GM19438 (cell line): Measurements from ENCODE around the gene PRKCA.
"Not testable (repeated sequence)": the region's sequence is repeated elsewhere in the genome, so short reads cannot be mapped to it uniquely, and the experiment has no call there.

ENCODE experiments used
- ATAC-seq: cut with Tn5 transposase; IDR thresholded peaks from one replicate; pipeline ENCODE4 v1.9.1; 2021; ENCODE audit warnings: low read depth; ENCODE audit not compliant: unreplicated experiment

The PRKCA gene

DNA sequence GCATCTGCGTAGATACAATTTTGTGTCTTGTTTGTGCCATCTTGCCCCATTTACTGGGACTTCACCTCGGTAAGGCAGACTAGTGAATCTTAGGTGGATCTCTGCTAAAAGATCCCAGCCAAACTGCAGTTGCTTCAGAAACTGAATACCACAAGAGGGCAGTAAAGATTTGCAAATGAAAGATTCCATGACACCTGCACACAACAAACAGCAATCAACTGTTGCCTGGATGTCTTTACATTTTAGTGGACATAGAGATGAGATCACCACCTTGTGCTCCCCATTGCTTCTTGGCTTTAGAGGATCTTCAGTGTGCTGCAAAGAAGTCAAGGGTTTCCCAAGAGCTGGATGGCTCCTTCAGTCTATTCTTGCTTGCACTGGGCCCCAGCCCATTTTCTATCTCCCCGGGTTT, 413.3 kb downstream of the PRKCA start:
- ATAC-seq: no peak

DNA sequence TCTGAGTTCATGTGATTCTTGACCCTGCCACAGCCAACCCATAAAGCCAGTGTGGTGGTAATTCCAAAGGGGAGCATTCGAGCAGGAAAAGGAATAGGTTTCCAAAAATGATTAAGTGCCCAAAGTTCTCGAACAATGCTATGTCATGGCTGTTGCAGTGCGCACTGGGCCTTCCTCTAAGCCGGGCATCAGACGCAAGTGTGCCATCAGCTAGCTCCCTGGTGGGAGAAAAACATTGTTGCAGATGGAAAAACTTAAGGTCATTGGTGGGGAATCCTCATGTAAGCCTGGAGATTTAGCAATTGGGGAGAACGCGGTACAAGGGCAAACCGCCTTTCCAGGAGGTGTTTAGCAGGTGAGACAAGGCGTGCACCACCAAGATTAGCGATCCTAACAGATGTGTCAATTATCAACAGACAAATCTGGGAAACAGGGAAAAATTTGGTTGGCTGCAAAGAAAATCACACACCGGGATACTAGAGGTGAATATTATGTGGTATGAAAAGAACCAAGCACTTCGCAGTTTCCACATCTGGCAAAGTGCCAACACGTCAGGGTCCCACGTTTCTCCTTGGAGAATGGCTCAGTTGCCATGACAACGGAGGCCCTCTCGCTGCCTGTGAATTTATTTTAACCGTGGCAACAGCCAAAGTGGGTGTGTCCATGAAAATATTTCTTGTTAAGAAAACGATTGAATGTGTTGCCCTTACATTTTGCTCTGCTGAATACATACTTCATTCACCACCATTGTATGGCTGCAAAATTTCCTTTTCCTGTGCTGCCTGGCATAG, 414.0 kb downstream of the PRKCA start:
- no peak for ATAC-seq

DNA sequence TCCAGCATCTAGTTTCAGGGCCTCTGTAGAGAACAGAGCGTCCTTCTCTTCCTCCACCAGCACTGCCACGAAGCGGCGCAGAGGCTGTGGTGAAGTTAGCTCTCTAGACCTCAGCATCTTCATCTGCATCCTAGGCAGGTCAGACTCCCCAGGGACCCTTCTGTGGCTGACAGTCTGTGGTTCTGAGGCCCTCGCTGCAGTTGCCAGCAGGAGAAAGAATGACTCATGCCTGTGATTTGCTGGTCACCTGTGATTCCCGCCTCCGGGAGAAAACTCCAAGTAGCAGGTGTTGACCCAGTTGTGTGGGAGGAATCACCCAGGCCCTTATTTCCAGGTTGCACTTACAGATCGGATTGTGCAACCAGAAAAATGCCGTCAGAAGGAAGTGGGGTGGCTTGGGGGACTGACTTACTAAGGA, 415.2 kb downstream of the PRKCA start:
- peak; percentile 43 for ATAC-seq

DNA sequence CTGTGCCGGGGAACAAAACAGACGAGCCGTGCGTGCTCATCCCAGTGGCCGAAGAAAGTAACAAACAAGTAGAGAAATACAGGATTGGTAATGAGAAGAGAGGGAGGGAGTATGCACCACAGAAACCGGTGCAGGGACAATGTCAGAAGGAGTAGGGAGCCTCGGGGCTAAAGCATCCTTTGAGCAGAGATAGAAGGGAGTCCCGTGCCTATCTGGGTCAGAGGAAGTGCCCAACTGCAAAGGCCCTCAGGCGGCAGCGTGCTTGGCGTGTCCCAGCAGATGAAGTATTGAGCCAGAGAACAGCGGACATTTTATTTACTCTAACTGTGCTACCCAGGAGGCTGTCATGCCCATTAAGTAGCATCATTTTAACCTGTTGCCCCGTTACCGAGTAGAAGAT, 417.6 kb downstream of the PRKCA start:
- ATAC-seq: no peak

DNA sequence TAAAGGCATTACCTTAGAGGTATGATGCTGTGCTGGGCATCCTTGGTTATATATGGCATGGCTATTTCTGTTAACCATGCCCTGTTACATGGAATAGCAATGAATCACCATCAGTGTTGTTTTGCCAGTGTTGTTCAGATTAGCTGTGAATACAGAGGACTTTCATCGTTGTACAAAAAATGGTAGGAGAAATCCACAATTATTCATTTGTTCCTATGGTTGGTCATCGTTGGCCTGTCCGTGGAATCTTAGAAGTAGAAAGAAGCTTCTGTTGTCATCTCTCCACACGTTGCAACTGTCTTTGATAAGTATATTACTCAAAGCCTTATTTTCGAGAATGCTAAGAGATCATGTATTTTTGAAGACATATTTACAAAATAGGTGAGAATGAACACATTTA, 418.2 kb downstream of the PRKCA start:
- no peak for ATAC-seq

DNA sequence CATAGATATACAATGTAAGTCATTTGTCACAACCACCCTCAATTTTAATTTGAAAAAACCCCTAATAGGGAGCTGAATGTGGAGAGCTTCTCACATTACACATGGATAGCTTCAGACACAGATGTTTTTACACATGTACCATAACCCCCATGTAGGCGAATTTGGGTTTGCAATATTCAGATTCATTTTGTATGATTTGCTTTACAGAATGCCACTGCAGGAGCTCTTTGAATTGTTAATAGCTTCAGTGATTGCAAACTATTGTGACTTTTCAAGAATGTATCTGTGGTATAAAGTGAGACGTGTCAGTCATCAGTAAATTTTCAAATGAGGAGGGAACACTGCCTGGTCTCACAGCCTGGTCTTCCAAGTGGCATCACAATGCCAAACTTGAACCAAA, 419.9 kb downstream of the PRKCA start:
- ATAC-seq: no peak

DNA sequence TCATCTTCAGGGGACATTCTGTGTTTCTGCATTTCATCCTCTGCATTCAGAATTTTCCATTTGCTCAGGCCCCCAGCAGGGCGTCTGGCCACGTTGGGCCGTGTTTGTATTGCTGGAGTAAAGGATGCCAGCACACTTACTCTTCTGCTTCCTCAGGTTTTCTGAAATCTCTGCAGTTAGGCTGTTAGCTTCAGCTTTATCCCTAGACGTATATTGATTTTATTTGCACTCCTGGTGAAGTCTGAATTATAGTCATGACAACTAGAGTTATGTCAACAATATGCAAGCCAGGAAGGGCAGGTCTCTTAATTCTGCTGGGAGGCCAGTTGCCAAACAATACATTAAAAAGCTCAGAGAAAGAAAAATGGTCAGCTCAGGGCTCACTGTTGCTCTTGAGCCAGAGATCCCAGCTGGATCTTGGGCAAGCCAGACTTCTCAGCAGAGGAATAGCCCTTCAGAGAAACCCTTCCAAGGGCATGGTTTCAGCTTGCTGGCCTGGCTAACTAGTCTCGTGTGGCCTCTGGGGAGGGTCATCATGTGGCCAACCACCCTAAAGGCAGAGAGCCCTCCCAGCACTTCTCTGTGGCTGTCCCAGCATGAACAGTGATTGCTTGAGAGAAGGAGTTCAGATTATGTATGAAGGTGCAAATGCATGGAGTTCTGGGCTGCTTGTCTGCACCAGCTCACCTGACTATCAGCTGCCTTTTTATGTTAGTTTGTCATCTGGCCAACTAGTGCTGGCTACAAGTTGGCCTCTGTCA, 422.3 kb downstream of the PRKCA start:
- ATAC-seq: no peak

DNA sequence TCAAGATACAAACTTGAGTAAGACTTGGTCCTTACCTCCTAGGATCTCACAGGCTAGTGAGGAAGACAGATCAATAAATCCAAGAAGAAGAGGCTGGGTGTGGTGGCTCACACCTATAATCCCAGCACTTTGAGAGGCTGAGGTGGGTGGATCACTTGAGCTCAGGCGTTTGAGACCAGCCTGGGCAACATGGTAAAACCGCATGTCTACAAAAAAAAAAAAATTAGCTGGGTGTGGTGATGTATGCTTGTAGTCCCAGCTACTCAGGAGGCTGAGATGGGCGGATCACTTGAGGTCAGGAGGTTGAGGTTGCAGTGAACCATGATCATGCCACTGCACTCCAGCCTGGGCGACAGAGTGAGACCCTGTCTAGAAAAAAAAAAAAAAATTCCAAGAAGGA, 423.0 kb downstream of the PRKCA start:
- not testable (repeated sequence) for ATAC-seq

DNA sequence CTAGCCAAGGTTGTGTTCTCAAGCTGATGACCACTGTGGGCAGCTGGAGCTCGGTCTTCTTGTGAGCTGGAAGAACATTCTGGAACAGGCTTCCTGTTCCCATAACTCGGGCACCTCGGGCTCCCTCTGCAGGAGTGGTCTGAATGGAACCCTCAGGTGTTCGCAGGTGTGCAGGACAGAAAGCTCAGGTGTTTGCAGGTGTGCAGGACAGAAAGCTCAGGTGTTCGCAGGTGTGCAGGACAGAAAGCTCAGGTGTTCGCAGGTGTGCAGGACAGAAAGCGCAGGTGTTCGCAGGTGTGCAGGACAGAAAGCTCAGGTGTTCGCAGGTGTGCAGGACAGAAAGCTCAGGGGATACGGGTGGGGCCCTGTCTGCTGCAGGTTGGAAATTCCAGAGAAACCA, 423.5 kb downstream of the PRKCA start:
- no peak for ATAC-seq

DNA sequence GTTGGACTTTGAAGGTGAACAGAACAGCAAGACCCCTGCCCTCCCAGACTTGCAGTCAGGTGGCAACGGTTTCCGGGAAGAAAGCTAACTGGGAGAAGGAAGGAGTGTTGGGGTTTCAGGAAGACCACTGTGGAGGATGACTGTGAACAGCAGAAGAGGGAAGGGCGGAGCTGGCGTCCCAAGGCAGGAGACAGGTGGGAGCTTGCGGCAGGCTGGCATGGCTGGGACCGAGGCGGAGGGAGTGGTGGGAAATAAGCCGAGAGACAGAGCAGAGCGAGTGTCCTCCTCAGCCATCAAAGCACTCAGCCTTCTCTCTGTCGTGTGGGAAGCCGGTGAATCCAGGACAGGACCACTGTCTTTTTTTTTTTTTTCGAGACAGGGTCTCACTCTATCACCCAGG, 424.0 kb downstream of the PRKCA start:
- ATAC-seq: no peak

DNA sequence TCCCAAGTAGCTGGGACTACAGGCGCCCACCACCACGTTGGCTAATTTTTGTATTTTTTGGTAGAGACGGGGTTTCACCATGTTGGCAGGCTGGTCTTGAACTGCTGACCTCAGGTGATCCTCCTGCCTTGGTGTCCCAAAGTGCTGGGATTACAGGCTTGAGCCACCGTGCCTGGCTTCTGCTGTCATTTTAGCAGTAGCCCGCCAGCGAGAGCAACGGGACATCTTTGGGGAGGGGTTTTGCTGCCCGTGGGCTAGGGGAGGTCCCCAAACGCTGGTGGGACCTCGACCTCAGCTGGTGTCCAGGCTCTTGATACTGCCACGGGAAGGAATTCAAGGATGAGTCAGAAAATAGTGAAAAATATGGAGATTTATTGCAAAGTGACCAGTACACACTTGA, 424.4 kb downstream of the PRKCA start:
- no peak for ATAC-seq

DNA sequence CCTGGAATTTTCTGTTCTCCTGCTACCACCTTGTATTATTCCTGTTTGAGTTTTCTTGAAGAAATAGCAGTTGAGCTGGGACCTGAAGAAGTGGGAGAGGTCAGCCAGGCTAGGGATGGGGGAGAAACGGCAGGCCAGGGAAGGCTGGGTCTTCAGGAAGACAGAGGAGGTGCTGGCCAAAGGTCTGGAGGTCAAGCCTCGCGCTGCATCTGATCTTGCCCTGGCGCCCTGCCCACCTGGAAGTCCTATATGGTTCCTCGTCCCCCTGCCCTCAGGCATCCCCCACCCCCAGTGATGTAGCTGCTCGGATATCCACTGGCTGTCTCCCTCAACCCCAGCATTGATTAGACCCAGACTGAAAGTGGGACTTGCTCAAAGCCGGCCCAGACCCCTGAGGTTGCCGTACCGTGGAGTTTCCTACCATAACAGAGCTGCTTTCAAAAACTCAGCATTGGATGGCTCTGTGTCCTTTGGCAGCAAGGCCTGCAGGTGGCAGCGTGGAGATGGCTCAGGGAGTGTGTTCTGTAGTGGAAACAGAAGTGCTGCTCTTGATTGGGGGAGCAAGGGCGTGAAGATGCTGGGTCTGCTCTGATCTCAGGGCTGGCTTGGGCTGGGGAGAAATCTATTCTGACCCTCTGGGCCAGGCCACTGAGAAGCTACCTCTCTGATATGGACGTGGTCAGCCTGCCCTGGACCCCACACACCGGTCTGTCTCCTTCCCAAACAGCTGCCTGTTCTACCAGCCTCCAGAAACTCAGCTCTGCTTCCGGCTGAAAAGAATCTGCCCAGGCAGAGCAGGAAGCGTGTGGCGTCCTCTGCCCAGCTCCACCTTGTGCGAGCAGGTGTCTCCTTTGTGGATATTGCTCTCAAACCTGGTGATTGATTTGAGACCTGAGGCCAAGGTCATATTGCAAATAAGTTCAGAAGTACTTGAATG, 425.5 kb downstream of the PRKCA start:
- ATAC-seq: peak; percentile 84

DNA sequence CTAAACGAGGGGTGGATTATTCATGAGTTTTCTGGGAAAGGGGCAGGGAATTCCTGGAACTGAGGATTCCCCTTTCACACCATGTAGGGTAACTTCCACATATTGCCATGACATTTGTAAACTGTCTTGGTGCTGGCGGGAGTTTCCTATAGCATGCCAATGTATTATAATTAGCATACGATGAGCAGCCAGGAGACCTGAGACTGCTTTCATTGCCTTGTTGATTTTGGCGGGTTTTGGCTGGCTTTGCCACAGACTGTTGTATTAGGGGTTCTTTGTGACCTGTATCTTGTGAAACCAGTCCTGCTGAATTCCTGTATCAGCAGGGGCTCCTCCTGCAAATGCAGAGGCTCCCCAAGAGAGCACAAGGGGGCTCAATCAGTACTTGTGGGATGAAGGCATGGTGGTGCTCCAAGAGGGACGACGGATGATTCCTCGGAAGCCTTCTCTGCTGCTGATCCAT, 428.1 kb downstream of the PRKCA start:
- no peak for ATAC-seq

DNA sequence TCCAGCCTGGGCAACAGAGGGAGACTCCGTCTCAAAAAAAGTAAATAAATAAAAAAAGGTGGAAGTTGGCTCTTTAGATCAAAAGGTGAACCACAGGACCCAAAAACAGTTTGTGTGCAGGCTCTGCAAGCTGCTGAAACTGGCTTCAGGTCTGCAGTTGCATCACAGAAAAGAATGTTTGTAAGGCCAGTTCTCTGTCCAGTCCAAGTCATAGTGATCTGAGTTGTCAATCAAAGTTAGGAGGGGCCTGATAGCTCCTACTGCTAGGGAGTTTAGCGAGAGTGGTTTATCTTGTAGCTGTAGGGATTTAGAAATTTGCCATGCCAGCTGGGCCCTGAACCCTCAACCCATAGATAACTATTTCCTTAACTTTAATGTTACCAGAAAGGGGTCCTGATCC, 431.3 kb downstream of the PRKCA start:
- ATAC-seq: no peak

DNA sequence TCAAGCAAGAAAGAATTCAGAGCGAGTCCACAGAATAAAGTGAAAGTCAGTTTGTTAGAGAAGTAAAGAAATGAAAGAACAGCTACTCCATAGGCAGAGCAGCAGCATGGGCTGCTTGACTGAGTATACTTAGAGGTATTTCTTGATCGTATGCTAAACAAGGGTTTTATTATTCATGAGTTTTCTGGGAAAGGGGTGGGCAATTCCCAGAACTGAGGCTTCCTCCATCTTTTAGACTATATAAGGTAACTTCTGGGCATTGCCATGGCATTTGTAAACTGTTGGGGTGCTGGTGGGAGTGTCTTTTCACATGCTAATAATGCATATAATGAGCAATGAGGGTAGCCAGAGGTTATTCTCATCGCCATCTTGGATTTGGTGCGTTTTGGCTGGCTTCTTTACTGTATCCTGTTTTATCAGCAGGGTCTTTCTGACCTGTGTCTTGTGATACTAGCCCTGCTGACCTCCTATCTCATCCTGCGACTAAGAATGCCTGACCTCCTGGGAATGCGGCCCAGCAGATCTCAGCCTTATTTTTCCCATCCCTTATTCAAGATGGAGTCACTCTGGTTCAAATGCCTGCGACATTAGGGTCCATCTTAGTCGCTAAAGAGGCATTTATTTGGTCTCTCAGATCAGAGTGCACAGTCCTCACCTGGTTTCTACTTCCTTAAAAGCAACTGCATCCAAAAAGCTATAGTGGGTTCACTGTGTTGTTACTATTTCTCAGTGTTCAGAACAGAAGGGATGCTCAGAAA, 432.0 kb downstream of the PRKCA start:
- no peak for ATAC-seq

DNA sequence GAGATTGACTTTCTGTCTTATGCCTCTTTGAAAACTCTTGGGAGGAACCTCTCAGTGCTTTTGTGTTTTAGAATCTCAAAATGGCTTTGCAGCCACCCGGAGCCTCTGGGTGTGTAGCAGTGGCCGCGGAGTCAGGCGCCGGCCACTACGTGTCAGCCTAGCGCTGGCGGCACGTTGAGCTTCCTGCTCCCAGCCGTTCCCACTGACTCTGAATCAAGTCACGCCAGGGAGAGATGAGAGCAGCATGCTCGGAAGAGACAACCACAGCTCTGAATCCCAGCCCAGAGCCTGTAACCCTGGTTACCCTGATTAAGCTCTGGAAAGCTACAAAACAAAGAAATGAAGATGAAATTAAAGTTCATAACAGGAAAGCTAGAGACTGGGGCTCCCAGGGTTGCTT, 435.1 kb downstream of the PRKCA start:
- no peak for ATAC-seq

DNA sequence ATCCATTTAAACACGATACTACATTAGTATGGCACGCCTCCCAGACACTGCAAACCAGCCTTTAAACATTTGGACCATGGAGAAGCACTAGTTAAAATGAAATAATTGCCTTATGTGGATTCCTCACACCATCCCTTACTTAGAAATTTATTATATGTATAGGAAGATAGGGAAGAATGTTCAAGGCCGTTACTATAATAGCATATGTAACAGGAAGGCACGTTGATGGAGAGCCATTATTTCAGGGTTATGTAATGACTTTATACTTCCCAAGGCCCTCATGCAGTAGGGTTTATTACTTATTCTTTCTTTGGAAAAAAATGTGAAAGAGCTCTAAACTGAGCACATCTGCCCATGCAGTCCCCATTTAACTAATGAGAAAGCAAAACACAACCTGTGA, 435.9 kb downstream of the PRKCA start:
- ATAC-seq: no peak

DNA sequence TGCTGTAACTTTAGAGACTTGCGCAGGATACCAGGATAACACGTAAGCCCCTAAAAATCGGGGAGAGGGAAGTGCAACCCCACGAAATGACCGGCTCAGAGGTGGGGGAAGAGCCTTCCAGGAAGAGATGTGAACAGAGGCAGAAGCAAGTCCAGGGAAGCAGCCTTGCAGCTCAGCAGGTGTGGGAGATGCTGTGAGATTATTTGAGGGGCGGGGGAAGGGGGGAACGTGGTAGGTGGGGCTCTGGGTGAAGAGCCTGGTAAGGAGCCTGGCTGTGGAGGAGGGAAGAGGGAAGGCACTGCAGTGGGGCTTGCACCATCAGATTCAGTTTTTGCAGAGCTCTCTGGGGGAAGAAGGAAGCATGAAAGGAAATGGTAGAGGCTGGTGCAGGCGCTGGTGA, 437.1 kb downstream of the PRKCA start:
- ATAC-seq: no peak

DNA sequence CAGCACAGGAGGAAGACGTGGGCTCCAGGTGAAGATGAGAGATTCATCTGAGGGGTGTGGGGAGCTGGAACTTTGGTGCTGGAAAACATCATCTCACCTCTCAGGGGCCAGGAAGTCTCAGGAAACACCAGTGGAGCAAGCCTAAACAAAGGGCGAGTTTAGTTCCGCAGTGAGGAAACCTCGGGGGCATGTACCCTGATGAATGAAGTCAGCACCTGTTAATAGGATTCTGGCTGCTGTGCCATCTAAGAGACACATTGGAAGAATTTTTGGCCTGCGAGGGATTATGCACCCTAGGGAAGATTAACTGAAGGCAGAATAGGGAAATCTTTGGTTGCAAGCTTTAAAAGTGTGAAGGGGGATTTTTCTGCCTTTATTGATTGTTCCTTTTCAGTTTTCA, 437.8 kb downstream of the PRKCA start:
- no peak for ATAC-seq

DNA sequence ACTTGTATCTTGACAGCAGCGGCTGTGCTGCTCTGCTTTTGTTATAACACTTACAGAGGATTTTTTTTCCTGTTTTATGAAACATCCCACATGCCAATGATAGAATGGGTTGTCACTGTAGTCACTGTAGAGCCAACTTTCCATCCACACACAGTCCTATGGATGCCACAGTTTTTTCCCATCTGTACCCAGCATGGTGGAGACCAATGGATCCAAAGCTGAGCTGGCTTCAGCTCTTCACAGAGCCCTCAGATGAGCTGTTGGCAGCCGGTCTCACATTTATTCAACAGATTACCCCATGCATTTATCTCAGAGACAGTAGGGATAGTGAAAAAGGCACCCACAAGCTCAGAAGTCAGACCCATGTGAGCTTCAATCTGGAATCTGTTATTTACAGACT, 441.1 kb downstream of the PRKCA start:
- ATAC-seq: no peak
